Kidney (tissue), 14 donors: Measurements from ENCODE around the gene GRAMD1C. TPM values are rescaled to one million over a fixed set of nuclear protein-coding genes. Genes with fewer than 3 reads are reported as not detected.

Experiments
- DNase-seq, 5 donors: peaks; one replicate each; pipeline ENCODE4 v3.0.0-alpha.2; 2013 to 2020
- FAIRE-seq: peaks from 2 replicates; lab custom pipeline; 2012; peaks lifted over from hg19 to GRCh38; lab: Jason Lieb, UNC
- H3K27ac ChIP-seq, 2 donors: one replicate each; pipeline ENCODE4 v1.7.0; 2013; ENCODE audit warnings: low read depth in 2 of 2, low read length in 2 of 2, inconsistent platforms in 1 of 2
- H3K27me3 ChIP-seq: one replicate; pipeline ENCODE4 v1.7.1; 2013; ENCODE audit warnings: low read length, inconsistent platforms; ENCODE audit not compliant: control insufficient read depth, insufficient read depth
- H3K36me3 ChIP-seq, 3 donors: one replicate each; pipeline versions ENCODE4 v1.7.0 to v1.7.1; 2013; ENCODE audit warnings: low read length in 3 of 3, control low read depth in 1 of 3, inconsistent platforms in 1 of 3; ENCODE audit not compliant: insufficient read depth in 3 of 3, control insufficient read depth in 2 of 3
- H3K4me1 ChIP-seq, 3 donors: one replicate each; pipeline versions ENCODE4 v1.7.0 to v1.7.1; 2013; ENCODE audit warnings: low read length in 3 of 3, inconsistent platforms in 1 of 3, low read depth in 1 of 3; ENCODE audit not compliant: control insufficient read depth in 2 of 3, insufficient read depth in 2 of 3
- H3K4me3 ChIP-seq, 3 donors: one replicate each; pipeline versions ENCODE4 v1.7.0 to v1.8.1; 2013; ENCODE audit warnings: low read length in 3 of 3, control low read depth in 1 of 3, inconsistent platforms in 1 of 3
- H3K9ac ChIP-seq, 3 donors: one replicate each; pipeline versions ENCODE4 v1.7.0 to v1.7.1; 2013; ENCODE audit warnings: low read length in 3 of 3, control low read depth in 1 of 3, inconsistent platforms in 1 of 3
- H3K9me3 ChIP-seq, 3 donors: one replicate each; pipeline versions ENCODE4 v1.7.0 to v1.7.1; 2013; ENCODE audit warnings: low read length in 3 of 3, control low read depth in 1 of 3, inconsistent platforms in 1 of 3; ENCODE audit not compliant: control insufficient read depth in 2 of 3, insufficient read depth in 1 of 3
- CTCF ChIP-seq: IDR thresholded peaks from 3 replicates; pipeline ENCODE4 v1.5.1; 2012; ENCODE audit warnings: mild to moderate bottlenecking, moderate library complexity, borderline replicate concordance; ENCODE audit not compliant: insufficient read depth; ENCODE audit errors: extremely low read depth
- intact Hi-C: fragments of 100-400 bp; cut with DNase I; formaldehyde crosslinking; loops from one replicate; pipeline ENCODE4 v1.11.1; 2022
- polyA plus RNA-seq: library from polyadenylated mRNA; stranded (reverse); fragments of 350-450 nt; fragmentation: Illumina TruSeq; extraction: RNeasy Lipid Tissue Mini Kit (QIAGEN cat#74804); gene quantifications from one replicate; pipeline ENCODE4 v1.2.3, GENCODE V29; 2014; ENCODE audit warnings: low read depth, low replicate concordance; ENCODE audit not compliant: insufficient read depth
- total RNA-seq: library from RNA; stranded (reverse); fragmentation: NEBNext Ultra II Directional; extraction: Animal tissue kit (Norgen Biotek cat#: 25700); gene quantifications from one replicate; pipeline ENCODE4 v1.2.1, GENCODE V29; 2021
- donor health status: control.
- donor health status: control.
- donor health status: control.
- donor health status: control.
- donor health status: control.
- donor health status: DM: yes; HTN: yes; CAD: no.
- donor health status: Normal renal cell carcinoma (clear cell type).

Gene GRAMD1C
- total and polyA plus RNA-seq, 2 donors from 2014 or later: 21.0 TPM

DNA sequence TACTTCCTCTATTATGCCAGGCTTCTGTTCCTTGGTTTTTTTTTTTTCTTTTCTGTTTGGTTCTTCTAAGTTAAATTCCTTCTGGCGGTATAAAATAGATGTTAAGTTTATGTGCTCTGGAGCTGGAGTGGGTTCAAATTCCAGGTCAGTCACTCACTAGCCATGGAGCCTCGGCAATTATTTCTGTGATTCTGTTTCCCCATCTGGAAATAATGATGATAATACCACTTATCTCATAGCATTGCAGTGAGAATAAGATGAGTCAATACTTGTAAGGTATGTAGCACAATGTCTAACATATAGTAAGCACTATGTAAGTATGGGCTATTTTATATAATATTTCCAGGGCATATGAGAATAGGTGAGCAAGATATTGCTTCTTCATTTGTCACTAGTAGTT lies 76.1 kb downstream of the GRAMD1C start:
- no peak for TF ChIP-seq CTCF
- intact Hi-C loops: no loop called here
- FAIRE-seq (no peak), DNase-seq (no peak)
- no peaks in the 10 kb centered on the region for H3K27me3 ChIP-seq
- no peak overlapping the region for H3K27ac ChIP-seq
- no peaks in the 10 kb centered on the region for H3K9me3 ChIP-seq
- no peak overlapping the region for H3K4me3 ChIP-seq
- no peak overlapping the region for H3K9ac ChIP-seq
- peaks cover 0 to 1% (median 0%) of the 10 kb centered on the region in 3 donors for H3K36me3 ChIP-seq
- H3K4me1 ChIP-seq: no peaks in the 10 kb centered on the region

DNA sequence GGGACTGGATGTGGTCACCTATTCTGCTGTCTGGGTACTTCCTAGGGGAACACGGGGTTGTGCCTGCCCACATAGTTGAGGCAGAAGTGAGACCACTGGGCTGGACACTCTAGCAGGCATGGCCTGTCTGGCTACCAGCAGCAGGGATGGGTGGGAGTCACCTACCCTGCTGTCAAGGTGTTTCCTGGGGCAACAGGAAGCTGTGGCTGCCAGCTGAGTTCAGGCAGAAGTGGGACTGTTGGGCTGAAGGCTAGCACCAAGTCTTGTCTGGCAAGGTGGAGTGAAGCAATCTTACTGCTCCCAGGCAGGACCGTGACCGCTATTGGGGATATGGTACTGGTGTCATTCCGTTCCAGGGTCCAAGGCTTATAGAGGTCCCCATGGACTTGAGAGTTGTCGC lies 89.0 kb downstream of the GRAMD1C start:
- H3K36me3 ChIP-seq: peaks cover 0 to 17% (median 0%) of the 10 kb centered on the region in 3 donors
- no peak overlapping the region for H3K27ac ChIP-seq
- no peak for TF ChIP-seq CTCF
- FAIRE-seq (no peak), DNase-seq (no peak)
- no peak overlapping the region for H3K9ac ChIP-seq
- H3K4me1 ChIP-seq: no peaks in the 10 kb centered on the region
- no peaks in the 10 kb centered on the region for H3K9me3 ChIP-seq
- no peak overlapping the region for H3K4me3 ChIP-seq
- H3K27me3 ChIP-seq: no peaks in the 10 kb centered on the region
- intact Hi-C loops: no loop called here

GRCh38 chr3:113946831-113947230 lies 108.2 kb downstream of the GRAMD1C start:
- intact Hi-C loops: no loop called here
- FAIRE-seq (no peak), DNase-seq (no peak)
- no peaks in the 10 kb centered on the region for H3K9me3 ChIP-seq
- peak overlapping the region; percentile 51 to 60 for H3K27ac ChIP-seq
- peaks cover 0 to 7% (median 0%) of the 10 kb centered on the region in 3 donors for H3K4me1 ChIP-seq
- H3K36me3 ChIP-seq: peaks cover 0 to 6% (median 5%) of the 10 kb centered on the region in 3 donors
- peak overlapping the region in 1 of 3 donors; percentile 52 for H3K9ac ChIP-seq
- no peaks in the 10 kb centered on the region for H3K27me3 ChIP-seq
- peak overlapping the region; percentile 60 to 88 (median 73) for H3K4me3 ChIP-seq
- no peak for TF ChIP-seq CTCF
